ENCODE measurements around the gene FOXP1.

GRCh38 chr3:71614869-71615268 lies 31.3 kb upstream of the FOXP1 start:
- TF ChIP-seq CTCF (conservative IDR thresholded peaks at IDR 0.05; ENCODE audit: low read depth, low read length) (no peak), EZH2 (IDR thresholded peaks at IDR 0.05; ENCODE audit: borderline replicate concordance, low read depth, low read length, poor library complexity, severe bottlenecking) (no peak)
